GM10847 (cell line): ENCODE results near the gene LTBP1.

ENCODE experiments used
- POLR2A ChIP-seq: IDR thresholded peaks from 2 replicates; pipeline ENCODE4 v1.6.1; 2011; ENCODE audit not compliant: insufficient read length; ENCODE audit errors: extremely low read depth

Gene LTBP1

DNA sequence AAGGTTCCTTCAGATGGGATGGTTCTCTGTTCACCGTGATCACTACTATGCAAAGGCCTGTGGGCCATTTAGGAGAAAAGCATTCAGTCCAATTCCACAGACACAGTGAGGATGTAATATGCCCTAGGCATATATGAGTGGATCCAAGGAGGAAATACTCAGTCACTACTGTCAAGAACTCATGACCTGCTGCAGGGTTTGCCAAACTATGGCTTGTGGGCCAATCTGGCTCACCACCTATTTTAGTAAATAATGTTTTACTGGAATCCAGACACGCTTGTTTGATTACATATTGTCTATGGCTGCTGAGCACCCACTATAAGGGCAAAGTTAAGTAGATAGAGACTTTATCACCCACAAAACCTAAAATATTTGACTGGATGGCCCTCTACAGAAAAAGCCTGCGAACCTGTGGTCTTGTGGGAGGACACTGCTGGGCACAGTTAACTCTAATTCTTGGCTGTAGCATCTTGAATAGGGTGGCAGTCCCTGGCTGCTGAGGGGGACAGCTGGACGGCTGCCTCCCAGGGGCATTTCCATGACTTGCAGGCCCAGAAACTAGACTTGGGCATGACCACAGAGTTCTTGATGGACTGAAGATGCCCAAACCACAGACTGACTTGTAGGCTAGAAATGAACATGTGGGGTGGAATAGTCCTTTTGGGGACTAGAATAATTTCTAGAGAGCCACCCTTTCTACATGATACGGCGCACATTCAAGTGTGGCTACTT is 20.6 kb upstream of the LTBP1 start:
- TF ChIP-seq POLR2A: no peak

DNA sequence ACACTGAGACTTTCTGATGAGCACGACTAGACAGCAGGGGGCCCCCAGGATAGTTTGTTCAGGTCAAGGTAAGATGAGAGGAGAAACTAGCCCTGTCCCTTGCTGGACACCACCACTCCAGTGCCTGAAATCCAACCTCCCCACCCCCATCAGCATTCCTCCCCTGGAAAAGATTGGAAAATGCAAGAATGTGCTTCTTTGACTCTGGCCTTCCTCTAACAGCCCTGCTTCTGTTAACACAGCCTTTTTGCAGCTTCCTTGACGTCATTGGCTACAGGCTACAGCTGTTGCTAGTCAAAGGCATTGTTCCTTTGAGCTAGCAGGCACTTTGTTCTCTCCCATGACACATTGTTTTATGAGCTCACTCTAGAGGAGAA is 20.1 kb upstream of the LTBP1 start:
- TF ChIP-seq POLR2A: no peak

DNA sequence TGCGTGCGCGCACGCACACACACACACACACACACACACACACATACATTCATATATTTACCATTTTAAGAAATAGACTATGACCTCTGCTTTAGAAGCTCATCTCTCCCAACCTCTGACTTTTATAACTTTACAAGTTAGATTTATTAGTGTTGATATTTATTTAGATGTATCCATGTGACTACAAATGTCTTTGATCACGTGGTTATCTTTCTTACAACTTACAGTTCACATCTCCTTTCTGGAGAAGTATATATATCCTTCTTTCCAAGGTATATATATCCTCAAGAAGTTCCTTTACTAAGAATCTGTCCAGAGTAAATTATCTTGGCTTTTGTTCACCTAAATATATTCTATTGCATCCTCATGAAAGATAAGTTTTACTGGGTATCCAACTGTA is 16.3 kb upstream of the LTBP1 start:
- no peak for TF ChIP-seq POLR2A

DNA sequence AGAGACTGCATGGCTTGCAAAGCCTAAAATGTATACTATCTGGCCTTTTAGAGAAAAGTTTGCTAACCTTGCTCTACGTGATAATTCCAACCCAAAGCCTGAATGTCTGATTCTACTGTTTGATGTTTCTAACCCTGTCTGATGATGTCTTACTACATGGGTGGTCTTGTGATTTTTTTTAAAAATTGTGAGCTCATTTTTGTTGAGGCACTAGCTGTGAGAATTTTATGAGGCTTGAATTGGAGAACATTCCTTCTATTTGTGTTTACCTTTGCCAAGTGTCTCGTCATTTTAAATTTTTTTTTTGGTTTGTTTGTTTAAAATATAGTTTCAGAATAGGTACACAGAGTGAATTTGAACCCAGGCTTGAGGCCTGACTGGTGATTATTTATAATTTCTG is 15.2 kb upstream of the LTBP1 start:
- no peak for TF ChIP-seq POLR2A

DNA sequence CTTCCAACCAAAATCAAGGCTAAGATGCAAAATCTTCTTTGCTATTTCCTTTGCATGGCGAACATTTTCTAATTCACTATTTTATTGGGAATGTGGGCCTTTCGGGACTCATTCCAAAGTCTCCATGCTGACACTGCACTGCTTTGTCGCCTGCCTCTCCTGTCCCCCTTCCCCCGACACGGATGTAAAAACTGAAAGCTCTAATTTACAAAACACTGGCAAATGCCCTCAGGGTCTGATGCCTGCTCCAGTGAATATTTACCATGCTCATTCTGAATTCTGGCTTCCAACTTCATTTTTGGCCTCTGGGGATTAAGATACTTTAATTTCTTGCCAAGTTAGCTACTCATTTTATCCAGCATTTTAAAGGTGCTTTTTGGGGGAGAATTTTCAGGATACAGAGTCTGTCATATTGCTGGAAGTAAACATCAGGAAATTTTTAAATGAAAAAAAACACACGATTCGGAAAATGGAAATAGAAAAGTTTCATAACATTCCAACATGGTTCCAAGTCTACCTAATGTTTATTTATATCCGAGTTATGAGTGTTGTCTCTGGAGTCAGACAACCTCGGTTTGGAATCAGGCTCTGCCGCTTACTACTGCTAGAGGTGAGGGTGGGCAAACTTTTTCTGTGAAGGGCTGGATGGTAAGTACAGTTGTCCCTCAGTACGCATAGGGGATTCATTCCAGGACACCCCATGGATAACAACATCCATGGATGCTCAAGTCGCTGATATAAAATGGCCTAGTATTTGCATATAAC is 14.6 kb upstream of the LTBP1 start:
- TF ChIP-seq POLR2A: no peak

DNA sequence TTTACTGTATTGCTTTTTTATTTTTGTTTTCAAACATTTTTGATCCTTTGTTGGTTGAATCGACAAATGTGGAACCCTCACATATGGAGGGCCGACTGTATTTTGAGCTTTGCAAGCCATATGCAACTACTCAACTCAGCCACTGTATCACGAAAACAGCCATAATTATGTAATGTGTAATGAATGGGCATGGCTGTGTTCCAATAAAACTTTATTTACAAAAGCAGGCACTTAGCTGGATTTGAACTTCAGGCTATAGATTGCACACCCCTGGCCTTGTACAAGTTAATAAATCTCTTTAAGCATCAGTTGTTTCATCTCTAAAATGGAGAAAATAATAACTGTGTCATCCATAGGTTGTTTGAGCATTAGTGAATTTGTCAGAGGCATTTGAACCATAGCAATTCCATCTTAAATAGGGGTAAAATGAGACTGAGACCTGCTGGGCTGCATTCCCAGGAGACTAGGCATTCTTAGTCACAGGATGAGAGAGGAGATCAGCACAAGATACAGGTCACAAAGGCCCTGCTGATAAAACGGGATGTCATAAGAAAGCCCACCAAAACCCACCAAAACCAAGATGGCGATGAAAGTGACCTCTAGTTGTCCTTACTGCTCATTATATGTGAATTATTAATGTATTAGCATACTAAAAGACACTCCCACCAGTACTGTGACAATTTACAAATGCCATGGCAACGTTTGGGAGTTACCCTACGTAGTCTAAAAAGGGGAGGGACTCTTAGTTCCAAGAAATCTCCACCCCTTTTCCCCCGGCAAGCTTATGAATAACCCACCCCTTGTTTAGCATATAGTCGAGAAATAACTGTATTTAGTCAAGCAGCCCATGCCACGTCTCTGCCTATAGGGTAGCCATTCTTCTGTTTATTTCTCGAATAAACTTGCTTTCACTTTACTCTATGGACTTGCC is 13.7 kb upstream of the LTBP1 start:
- TF ChIP-seq POLR2A: no peak

DNA sequence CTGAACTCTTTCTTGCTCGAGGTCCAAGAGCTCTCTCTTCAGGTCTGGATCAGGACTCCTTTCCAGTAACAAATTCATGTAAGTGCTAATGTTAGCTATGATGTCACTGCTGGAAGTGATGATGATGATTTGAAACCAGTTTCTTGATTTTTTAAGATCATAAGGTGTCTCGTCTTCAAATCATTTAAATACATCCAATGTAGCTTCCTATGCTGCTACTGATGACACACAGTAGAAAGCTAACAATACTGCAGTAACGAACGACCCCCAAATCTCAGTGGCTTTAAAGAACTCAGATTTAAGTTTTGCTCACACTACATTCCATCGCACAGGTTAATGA is 13.0 kb upstream of the LTBP1 start:
- TF ChIP-seq POLR2A: no peak

DNA sequence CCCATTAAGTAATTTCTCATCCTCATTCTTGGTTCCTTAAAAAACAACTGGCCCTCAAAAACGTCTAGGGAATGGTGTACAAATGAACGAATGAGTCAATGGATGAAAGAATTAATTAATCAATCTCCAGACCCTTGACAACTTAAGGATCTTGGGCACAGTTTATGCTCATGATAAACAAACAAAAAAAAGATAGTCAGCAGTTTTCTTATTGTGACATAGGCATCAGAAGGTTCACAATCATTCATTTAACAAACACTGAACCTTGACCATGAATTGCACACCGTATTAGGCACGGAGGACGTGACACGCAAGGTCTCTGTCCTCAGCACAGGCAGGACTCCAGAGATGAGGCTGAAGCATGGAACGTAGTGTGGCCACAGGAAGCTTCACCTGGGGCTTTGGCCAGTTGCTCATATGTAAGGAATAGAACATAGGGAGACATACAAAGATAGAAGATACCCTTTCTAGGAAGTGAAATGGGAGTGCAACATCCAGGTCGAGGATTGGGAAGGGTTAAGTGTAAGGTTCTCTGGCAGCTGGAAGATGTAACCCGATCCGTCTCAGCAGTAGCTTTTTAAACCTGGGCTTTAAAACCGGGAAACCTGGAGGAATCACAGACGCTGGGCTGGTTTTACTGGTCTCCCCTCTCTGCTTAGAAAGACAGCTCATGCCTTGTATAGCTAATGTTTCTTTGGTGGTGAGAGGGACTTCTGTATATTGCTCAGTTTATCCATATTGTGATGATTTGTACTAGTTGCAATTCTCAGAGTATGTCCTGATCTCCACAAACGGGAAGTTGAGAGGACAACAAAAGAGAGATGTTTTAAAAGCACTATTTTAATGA is 8.9 kb upstream of the LTBP1 start:
- TF ChIP-seq POLR2A: no peak

DNA sequence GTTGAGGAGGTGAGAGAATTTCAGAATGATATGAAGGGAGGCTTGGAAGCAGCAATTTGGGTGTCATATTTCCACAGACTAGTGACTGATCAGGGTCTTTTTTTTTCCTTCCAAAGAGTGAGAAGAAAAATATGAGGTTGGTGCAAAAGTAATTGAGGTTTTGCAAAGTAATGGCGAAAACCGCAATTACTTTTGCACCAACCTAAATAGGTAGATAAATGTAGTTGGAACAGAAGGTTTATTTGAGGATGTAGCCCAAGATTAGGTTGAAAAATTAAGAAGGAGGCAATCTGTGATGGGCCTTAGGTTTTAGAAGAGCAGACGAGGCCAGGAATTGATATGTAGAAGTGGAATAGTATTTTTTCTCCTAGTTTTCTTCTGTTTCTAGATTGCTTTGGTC is 7.8 kb upstream of the LTBP1 start:
- TF ChIP-seq POLR2A: no peak

DNA sequence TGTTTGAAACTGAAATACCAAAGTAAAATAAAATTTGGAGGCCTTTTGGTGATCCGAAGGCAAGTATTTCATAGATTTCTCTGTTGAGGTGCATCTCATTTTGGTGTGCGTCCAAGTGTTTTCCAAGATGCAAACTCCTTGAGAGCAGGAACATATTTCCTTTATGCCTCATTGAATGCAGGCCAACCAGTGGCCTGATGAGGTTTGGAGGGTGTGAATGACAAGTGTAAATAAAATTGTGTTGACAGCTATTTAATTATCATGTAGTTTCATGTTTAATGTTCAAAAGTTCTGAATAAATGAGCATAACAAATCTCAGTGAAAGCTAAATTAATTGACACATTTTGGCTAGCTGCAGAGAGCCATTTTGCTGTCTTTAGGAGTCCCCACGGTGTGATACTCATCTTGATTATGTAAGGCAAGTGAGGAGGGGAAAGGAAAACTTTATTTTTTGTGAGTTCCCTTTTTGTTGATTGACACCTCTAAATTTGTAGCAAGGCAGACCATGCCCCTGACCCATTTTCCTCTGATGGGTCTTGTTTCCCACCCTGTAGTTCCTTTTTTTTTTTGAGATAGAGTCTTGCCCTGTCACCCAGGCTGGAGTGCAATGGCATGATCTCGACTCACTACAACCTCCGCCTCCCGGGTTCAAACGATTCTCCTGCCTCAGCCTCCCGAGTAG is 6.3 kb upstream of the LTBP1 start:
- TF ChIP-seq POLR2A: no peak

DNA sequence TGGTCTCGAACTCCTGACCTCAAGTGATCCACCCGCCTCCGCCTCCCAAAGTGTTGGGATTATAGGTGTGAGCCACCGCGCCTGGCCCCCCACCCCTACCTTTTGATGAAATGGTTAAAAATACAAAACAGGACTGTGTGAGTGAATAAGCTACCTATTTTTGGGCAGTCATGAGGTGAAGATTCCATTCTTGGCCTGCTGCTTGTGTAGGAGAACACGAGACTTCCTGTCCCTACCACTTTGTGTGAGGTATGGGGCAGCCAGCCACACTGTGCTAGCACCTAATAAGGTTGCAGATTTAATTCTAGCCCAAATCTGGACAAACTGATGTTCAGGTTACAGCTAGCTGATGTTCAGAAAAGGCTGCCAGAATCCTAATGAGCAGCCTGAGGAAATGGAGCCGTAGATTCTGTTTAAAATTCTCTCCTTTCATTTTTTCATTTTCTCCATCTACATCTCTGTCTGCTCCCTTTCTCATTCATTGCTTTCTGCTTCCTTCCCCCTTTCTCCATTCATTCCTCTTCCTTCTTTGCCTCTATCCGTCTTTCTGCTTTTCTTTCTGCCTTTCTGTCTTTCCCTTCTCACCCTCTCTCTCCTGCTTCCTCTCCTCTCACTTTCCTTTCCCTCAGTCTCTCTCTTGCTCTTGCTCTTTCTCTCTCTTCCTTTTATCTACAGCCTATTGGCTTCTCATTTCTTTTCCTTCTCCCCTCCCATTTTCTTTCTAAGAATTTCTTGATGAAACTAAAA is 4.6 kb upstream of the LTBP1 start:
- TF ChIP-seq POLR2A: no peak

DNA sequence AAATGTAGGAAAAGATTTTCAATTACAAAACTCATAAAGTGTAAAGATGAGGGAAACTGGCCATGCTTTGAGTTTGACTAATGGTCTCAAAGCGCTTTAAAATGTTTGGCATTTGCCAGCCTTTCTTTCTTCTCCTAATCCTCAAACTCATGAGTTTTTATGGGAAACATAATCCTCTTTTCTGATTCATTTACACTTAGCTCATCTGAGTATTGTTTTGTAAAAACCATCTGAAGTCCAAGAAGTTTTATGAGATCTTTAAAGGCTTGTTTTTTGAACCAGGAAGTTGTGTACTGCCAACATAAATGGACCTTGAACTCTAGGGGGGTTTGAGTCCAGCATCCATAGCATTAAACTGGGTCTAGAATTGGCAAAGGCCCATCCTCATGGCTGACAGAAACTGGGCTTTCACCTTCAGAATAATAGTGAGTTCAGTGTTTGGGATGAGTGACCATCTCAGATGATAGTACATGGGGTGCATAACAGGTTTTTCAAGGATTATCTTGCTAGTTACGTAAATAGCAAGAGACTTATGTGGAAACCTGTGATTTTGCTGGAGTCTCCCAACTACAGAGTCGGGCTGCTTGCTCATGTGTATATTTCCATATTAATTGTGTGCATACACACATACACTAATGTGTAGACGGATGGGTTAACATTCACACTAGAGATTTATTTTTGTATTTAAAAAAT is 3.8 kb upstream of the LTBP1 start:
- no peak for TF ChIP-seq POLR2A

DNA sequence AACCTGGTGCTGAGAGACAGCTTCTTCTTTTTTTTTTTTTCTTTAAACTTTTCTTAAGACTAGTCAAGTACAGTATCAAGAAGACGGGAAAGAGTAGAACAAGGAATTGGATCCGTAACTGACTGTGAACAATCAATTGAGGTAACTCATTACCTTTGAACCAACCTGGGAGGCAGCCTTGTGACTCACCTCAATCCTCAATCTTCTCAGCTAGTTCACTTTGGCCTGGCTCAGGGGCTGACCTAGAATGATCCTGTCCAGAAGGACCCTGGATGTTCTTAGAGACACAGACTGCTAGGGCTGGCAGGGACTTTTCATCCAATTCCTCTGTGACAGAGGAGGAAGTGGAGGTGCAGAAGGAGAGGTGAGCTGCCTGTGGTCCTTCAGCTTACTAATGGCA is 1.5 kb upstream of the LTBP1 start:
- no peak for TF ChIP-seq POLR2A
